ENCODE data around the gene FOS. TPM values are rescaled to one million over a fixed set of nuclear protein-coding genes. Genes with fewer than 3 reads are reported as not detected.

Gene FOS
- total RNA-seq, 6 donors from 2014 or later: 386 to 1,146 (median 633) TPM

- TF ChIP-seq EP300 (IDR thresholded peaks at IDR 0.05) (peak in 1 of 4 donors; percentile 33), POLR2A (IDR thresholded peaks at IDR 0.05) (no peak), POLR2AphosphoS5 (IDR thresholded peaks at IDR 0.05) (peak in 1 of 2 donors; percentile 34)
- TF ChIP-seq, protein P1, sequence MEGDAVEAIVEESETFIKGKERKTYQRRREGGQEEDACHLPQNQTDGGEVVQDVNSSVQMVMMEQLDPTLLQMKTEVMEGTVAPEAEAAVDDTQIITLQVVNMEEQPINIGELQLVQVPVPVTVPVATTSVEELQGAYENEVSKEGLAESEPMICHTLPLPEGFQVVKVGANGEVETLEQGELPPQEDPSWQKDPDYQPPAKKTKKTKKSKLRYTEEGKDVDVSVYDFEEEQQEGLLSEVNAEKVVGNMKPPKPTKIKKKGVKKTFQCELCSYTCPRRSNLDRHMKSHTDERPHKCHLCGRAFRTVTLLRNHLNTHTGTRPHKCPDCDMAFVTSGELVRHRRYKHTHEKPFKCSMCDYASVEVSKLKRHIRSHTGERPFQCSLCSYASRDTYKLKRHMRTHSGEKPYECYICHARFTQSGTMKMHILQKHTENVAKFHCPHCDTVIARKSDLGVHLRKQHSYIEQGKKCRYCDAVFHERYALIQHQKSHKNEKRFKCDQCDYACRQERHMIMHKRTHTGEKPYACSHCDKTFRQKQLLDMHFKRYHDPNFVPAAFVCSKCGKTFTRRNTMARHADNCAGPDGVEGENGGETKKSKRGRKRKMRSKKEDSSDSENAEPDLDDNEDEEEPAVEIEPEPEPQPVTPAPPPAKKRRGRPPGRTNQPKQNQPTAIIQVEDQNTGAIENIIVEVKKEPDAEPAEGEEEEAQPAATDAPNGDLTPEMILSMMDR (IDR thresholded peaks at IDR 0.05): no peak
- WGBS, 2 donors: 57 to 69% methylated on average over 10 of the region's 10 CpGs
- ATAC-seq (ENCODE audit: low FRiP score in 2 of 2) (peak in 1 of 2 donors; percentile 33), DNase-seq (peak in 1 of 2 donors; percentile 62)
- H3K27ac ChIP-seq: no peak overlapping the region
- no peak overlapping the region for H3K4me3 ChIP-seq
- H3K36me3 ChIP-seq: no peaks in the 10 kb centered on the region
- peaks cover 0 to 5% (median 3%) of the 10 kb centered on the region in 4 donors for H3K4me1 ChIP-seq
- H3K27me3 ChIP-seq: no peaks in the 10 kb centered on the region
- H3K9me3 ChIP-seq: no peaks in the 10 kb centered on the region
Observed at GRCh38 chr14:75249251-75249957, 29.2 kb upstream of the FOS start.

DNA sequence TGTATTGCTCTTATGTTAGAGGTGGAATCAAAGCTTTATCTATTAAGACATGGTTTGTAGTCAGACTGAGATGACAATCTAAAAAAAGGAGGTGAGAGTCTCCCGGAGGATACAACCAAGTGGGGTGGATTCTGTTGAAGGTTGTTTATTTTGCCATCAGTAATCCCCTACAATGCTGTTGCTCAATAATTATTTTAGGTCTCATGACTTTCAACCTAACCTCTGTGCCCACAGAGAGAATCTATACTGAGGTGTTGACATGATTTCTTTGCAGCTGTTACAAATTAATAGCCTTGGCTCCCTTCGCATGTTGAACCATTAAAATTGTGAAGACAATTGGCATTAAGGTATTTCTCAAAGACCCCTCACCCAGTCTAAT lies 28.7 kb upstream of the FOS start:
- H3K27ac ChIP-seq: no peak overlapping the region
- WGBS, 2 donors: 75 to 76% methylated on average over 2 of the region's 2 CpGs
- TF ChIP-seq POLR2A (IDR thresholded peaks at IDR 0.05) (no peak), POLR2AphosphoS5 (IDR thresholded peaks at IDR 0.05) (no peak), EP300 (IDR thresholded peaks at IDR 0.05) (no peak)
- TF ChIP-seq, protein P1 (IDR thresholded peaks at IDR 0.05): no peak
- DNase-seq: no peak
- ATAC-seq (ENCODE audit: low FRiP score in 2 of 2): no peak
- peaks cover 0 to 11% (median 7%) of the 10 kb centered on the region in 4 donors for H3K4me1 ChIP-seq
- no peak overlapping the region for H3K4me3 ChIP-seq
- no peaks in the 10 kb centered on the region for H3K9me3 ChIP-seq
- no peaks in the 10 kb centered on the region for H3K36me3 ChIP-seq
- no peaks in the 10 kb centered on the region for H3K27me3 ChIP-seq

DNA sequence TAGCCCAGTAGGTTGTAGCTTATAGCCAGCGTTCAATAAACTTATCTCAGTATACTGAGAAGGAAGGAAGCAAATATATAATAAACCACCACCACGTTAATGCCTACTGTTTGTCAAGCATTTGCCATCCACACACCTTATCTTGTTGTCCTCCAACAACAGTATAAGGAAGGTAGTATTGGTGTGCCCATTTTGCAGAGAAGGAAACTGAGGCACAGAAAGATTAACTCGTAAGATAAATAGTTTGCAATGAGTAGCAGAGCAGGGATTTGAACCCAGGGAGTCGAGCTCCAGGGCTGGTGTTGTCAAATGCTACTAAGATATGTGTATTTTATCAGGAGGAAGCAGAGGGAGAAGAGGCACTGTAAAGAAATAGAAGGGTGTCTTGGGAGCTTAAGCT lies 27.8 kb upstream of the FOS start:
- H3K9me3 ChIP-seq: no peaks in the 10 kb centered on the region
- TF ChIP-seq POLR2AphosphoS5 (IDR thresholded peaks at IDR 0.05) (no peak), POLR2A (IDR thresholded peaks at IDR 0.05) (no peak), EP300 (IDR thresholded peaks at IDR 0.05) (no peak)
- TF ChIP-seq, protein P1 (IDR thresholded peaks at IDR 0.05): no peak
- H3K4me3 ChIP-seq: no peak overlapping the region
- H3K4me1 ChIP-seq: peaks cover 0 to 13% (median 7%) of the 10 kb centered on the region in 4 donors
- WGBS, 2 donors: 85 to 87% methylated on average over 4 of the region's 4 CpGs
- H3K36me3 ChIP-seq: no peaks in the 10 kb centered on the region
- ATAC-seq (ENCODE audit: low FRiP score in 2 of 2): no peak
- H3K27me3 ChIP-seq: no peaks in the 10 kb centered on the region
- no peak overlapping the region for H3K27ac ChIP-seq
- DNase-seq: no peak

DNA sequence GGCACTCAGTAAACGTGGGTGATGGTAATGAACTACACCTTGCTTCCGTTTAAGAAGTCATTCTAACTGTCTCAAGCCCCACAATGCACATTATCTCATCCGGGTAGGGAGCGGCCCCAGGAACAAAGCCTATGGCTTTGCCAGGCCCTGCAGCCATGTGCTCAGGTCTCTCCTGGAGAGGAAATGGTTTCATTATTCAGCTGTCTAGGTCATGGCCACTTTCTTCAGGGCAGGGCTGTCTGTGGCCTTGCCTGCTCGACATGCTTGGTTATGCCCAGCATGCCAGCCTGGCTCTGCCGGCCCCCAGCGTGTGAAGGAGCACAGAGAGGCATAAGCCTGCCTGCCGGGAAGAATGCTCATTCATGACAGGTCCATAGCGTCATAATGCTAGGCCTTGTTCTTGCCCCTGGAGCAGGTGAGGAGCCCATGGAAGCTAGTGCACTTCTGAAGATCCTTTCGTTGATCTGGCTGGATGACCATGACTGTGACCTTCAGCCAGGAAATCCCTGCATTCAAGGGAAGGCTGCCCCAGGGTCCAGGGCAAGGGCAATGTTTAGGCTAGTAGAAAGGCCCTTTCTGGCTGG lies 26.3 kb upstream of the FOS start:
- TF ChIP-seq EP300 (IDR thresholded peaks at IDR 0.05) (no peak), POLR2A (IDR thresholded peaks at IDR 0.05) (no peak), POLR2AphosphoS5 (IDR thresholded peaks at IDR 0.05) (no peak)
- TF ChIP-seq, protein P1 (IDR thresholded peaks at IDR 0.05): no peak
- 56 to 74% methylated on average over 5 to 10 of the region's 10 CpGs for WGBS, 2 donors
- DNase-seq (peak in 1 of 2 donors; percentile 58), ATAC-seq (ENCODE audit: low FRiP score in 2 of 2) (no peak)
- H3K27ac ChIP-seq: peak overlapping the region in 2 of 4 donors; percentile 10 to 11
- H3K36me3 ChIP-seq: no peaks in the 10 kb centered on the region
- no peaks in the 10 kb centered on the region for H3K9me3 ChIP-seq
- no peaks in the 10 kb centered on the region for H3K27me3 ChIP-seq
- H3K4me1 ChIP-seq: peaks cover 0 to 13% (median 8%) of the 10 kb centered on the region in 4 donors
- H3K4me3 ChIP-seq: no peak overlapping the region
